Measurements from ENCODE around the gene STAT6. TPM values are rescaled to one million over a fixed set of nuclear protein-coding genes. Genes with fewer than 3 reads are reported as not detected.
A peak's percentile ranks its signal among the peaks of the same experiment; 100 is the strongest.

Gene STAT6
- total RNA-seq, 2 donors from 2014 or later = 182 to 214 TPM

DNA sequence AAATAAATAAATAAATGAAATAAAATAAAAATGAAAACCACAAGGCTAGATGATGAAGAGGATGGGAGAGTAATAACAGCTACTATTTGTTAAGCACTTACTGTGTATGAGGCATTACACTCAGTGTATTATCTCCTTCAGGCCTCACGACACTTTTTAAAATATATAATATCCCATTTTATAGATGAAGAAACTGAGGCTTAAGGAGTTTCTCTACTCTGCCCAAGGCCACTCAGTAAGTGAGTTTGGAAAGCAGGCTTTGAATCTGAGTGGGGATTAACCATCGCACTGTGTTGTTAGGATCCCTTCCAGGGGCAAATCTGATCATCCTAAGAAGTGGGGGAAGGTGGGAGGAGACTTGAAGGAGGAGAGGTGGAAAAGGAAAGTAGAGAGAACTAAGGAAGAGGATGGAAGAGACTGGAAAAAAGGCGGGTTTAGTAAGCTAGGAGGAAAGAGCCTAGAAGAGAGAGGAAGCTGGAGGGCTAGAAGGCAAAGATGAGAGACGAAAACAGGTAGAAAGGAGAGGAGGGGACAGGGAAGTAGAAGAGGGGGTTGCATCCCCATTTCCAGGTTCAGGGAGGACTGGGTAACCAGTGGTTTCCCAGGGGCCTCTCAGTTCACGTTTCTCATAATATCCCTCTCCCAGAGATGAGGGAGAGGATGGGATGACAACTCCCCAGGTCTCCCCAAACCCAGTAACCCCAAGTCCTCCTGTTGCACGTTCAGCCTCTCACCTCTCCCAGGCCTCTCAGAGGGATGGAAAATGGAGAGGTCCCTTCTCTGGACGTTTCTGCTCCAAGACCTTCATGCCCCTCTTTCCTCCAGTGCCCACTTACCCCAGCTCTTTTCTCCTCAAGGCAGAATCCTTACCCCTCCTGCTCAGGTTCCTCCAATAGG is 1.7 kb downstream of the STAT6 start:
- ATAC-seq = no peak
- intact Hi-C loops (cut with DNase I, micrococcal nuclease) = loop anchor here (5.0 to 10.0 kb wide), 2 partner anchors 45 to 97 kb away; no protein-coding TSS in a partner anchor
- no peak for DNase-seq

DNA sequence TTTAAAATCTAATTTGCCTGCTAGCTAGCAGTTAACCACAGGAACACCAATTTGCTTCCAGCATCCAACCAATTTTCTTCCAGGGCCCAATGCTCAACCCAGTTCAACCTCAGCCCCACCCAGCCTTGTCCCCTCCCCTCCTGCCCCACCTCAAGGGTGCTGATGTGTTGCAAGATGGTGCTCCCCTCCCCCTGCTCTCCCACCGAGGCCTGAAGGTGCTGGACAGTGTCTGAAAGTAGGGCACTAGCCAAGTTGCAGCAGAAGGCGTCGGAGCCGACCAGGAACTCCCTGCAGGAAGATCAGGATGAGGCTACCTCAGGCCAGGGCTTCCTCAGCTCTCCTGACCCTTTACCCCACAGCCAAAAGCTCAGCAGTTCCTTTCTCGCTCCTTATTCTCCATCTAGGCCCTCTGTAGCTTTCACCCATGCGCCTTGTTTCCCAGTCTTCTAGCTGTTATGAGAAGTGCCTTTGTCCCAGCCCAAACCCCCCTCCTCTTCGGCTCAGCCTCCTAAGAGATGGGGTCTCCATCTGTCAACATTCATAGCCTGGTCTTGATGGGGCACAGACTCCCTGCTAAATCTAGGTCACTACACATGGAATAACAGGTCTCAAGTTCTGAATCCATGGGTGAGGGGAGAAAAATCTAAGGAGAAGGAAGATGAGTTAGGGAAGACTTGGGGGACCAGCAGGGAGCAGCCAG is 3.6 kb downstream of the STAT6 start:
- DNase-seq = no peak
- no peak for ATAC-seq
- intact Hi-C loops (cut with DNase I, micrococcal nuclease) = no loop called here

DNA sequence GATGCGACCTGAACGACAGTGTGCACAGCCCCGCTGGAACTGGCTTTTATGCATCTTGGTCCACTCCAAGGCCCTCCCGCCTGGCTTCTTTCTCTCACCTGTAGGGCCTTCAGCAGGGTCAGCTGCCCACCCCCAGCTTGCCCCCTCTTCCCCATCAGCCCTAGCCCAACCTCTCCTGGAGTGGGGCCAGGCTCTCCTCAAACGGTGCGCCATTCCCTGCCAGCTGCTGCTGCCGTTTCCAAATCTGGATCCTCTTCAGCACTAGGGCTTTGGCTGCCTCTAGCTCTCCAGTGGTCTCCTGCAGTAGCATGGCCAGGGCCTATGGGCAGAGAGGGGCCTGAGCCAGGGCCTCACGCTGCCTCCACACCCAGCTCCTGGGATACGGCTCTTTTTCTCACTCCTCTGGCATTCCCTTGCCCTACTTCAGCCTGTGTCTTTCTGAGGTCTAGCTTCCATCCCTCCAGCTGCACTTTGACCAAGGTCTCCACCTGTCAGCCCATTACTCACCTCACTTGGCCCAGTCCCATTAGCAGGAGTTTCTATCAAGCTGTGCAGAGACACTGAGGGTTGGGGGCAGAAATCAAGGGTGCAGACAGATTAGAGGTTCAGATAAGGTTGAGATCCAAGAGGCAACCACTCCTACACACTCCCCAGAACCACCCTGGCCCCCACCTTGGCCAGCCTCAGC is 5.0 kb downstream of the STAT6 start:
- ATAC-seq (no peak), DNase-seq (no peak)
- intact Hi-C loops (cut with DNase I, micrococcal nuclease) = no loop called here

DNA sequence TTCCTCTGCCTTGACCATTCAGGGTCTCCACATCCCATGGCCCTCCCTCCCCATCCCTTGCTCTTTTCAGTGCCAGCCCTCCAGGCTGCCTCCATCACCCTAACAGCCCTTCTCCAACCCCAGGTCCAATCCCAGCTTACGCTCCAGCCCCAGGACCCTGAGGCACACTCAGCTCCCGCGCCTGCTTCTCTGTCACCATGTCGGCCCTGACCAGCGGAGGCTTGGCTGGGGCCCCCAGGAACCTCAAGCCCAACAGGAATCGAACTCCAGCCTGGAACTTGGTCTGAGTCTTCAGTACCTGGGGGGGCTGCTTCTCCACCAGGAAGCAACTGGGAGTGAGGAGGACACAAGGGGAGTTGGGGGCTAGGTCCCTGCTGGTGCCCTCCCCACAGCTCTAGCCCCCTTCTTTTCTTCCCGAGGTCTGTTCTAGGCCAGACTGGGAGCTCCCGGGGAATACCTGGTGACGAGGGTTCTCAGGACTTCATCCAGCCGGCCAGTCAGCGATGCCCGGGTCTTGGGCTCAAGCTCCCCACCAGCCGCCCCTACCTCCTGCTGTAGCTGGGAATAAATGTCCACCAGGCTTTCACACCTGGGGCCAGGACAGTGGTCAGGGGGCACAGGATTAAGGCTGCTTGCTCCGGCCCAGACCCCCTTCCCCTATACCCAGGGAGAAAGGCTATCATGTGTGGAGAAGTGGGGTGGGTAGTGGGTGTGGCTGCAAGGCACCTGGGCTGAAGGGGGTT is 6.0 kb downstream of the STAT6 start:
- intact Hi-C loops (cut with DNase I, micrococcal nuclease) = no loop called here
- no peak for DNase-seq
- no peak for ATAC-seq

DNA sequence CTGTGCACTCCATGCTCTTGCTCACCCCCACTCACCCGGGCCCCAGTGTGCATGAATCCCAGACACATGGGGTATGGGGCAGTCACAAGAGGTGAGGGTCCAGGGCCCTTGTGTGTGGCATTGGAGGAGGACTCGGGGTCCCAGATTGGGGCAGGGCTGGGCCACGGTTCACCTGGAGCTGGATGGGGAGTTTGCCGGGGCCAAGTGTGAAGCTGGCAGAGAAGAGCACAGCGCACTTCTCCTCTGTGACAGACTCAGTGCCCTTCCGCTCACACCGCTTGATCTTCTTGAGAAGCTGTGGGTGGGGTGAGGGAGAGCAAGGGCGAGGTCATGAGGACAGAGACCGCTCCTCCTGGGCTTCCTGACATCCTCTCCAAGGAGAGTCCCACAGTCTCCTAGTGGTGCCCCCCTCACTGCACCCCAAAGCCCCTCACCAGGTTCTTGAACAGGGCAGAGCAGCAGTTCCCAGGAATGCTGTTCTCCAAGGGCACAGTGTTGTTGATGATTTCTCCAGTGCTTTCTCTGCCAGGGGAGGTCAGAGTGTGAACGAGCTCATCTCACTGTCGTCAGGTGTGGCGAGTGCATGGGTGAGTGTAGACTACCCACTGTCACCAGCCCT is 6.8 kb downstream of the STAT6 start:
- ATAC-seq (no peak), DNase-seq (no peak)
- intact Hi-C loops (cut with DNase I, micrococcal nuclease) = no loop called here

DNA sequence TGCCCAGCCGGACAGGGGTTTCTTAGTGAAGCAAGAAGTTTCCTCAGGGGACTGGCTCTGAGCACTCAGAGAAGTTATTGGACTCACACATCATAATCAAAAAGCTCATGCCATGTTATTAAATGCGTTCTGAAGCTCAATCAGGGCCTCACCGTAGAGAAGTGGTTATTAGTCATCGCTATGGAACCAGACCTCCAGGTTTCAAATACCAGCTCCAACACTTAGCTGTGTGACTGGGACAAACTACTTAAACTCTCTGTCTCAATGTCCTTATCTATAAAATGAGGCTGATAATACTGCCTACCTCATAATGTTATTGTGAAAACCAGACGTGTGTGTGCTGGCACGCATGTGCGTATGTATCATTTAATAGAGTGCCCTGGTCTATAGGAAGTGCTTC is 7.3 kb downstream of the STAT6 start:
- no peak for ATAC-seq
- DNase-seq = no peak
- intact Hi-C loops (cut with DNase I, micrococcal nuclease) = no loop called here

DNA sequence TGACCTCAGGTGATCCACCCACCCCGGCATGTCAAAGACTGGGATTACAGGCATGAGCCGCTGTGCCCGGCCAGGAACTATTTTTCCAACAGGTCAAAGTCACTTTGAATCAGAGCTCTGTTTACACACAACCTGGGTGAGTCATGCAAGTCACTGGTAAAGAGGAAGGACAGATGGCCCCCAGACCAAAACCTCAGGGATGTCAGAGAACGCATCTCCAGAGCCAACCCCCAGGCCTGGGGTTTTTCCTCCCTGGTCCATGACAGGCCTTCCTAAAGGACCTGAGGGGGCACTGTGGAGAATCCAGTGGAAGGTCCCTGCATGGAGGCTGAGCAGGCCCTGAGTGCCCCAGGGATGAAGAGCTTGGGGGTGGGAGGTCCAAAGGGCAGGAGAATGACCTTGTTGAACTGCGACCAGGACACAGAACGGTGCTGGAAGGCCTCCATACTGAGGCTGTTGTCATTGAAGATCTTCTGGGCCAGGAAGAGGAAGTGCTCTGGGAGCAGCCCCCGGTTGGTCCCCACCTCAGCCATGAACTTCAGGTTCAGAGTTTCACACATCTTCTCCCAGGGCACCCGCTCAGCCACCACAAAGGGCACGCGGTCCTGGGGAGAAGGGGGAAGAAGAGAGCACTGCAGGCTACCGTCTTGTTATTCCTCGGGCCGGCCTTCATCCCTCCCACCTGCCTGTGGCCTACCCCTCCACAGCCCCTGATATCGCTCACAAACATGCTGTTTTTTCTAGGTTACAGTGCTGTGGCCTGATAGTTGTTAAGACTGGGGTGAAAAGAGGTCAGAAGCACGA is 9.1 kb downstream of the STAT6 start:
- intact Hi-C loops (cut with DNase I, micrococcal nuclease) = no loop called here
- ATAC-seq (peak; percentile 81), DNase-seq (peak in 1 of 2 donors; percentile 47)

DNA sequence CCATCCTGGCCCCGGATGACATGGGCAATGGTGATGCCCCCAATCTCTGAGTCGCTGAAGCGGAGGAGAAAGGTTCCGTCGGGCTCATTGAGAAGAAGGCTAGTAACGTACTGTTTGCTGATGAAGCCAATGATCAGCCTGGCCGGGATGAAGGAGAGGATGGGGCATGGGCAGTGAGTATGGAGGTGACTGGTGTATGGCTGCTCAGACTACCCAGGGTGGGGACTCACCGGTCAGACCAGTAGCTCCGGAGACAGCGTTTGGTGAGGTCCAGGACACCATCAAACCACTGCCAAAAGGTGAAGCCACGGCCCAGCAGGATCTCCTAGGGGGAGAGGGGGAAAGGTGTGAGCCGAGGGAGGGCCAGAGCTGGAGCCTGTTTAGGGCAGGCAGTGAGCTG is 11.4 kb downstream of the STAT6 start:
- ATAC-seq = no peak

DNA sequence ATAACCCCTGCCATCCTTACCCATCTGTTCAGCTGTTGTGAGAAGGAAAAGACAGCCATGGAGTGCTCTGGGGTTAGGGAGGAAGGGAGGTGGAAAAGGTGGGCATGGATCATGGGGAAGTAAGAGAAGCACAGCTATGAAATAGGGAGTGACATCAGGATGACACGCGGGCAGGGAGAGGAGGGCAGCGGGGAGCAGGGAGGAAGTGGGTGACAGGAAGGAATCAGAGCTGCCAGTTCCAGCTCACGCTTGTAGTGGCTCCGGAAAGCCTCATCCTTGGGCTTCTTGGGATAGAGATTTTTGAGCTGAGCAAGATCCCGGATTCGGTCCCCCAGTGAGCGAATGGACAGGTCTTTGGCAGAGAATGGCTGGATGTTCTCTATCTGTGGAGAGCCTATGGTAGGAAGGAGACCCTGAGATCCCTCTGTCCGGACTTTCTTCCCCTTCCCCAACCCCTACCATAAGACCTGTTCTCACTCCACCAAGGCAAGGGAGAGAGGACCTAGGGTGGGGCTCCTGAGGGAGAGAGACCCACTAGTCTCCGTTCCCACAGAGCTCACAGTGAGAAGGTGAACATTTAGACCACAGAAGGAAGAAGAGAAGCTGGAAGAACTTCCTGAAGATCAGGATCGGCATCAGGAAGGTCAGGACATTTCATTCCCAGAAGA is 12.0 kb downstream of the STAT6 start:
- DNase-seq (no peak), ATAC-seq (no peak)
- intact Hi-C loops (cut with DNase I, micrococcal nuclease) = no loop called here

More for the DNA sequence above, 11.4 kb downstream of the STAT6 start:
- intact Hi-C loops (cut with DNase I, micrococcal nuclease) = no loop called here
- DNase-seq = no peak

DNA sequence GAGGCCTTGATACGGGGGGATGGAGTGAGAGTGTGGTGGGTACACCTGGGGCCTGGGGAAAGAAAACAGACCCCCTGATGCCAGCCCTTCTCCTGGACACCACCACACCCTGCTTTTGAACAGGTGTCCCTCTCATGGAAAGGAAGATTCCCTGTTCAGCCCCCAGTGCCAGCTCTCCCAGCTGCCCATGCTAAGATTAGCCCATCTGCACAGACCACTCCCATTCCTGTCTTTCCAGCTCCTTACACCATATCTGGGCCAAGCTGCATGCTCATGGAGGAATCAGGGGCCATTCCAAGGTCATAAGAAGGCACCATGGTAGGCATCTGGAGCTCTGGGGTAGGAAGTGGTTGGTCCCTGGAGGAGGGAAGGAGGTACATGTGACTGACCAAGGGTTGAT is 12.6 kb downstream of the STAT6 start:
- intact Hi-C loops (cut with DNase I, micrococcal nuclease) = no loop called here
- ATAC-seq (no peak), DNase-seq (no peak)

DNA sequence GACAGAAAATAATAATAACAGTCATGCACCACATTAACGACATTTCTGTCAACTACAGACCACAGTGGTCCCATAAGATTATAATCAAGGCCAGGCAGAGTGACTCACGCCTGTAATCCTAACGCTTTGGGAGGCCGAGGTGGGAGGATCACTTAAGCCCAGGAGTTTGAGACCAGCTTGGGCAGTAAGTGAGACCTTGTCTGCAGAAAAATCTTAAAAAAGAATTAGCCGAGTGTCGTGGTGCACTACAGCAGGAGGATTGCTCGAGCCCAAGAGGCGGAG is 13.7 kb downstream of the STAT6 start:
- DNase-seq = no peak
- intact Hi-C loops (cut with DNase I, micrococcal nuclease) = no loop called here
- no peak for ATAC-seq

DNA sequence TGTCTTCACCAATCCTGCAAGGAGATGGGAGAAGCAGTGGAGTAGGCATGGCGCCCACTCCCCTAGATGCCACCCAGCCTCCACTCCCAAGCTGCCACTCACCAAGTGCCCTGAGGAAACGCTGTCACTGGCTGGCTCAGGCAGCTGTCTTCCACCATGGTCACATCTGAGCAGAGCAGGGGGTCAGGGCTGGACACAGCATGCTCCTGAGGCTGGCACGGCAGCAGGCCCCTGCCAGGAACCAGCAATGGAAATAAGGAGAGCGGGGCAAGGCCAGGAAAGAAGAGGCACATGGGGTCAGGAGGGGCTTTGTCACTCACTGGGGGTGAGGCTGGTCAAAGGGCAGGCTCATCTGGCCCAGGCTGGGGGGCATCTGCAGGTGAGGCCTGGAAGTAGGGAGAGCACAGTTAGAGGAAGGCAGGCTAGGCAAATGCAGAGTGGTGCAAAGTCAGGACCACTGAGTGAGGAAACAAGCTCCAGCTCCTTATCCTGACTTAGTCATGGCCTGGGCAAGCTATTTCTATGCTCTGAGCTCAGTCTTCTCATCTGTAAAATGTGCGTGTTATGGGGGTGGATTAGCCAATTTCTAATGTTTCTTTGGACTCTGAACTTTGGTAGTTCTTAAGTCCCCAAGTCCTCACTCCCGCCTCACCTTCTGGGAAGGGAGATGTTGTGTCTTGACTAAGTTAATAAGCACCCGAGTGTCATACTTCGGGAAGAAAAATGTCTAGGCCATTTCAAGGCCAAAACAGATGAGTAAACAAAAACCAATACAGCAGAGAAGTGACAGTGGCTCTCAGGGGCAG is 14.2 kb downstream of the STAT6 start:
- intact Hi-C loops (cut with DNase I, micrococcal nuclease) = no loop called here
- no peak for DNase-seq
- no peak for ATAC-seq

DNA sequence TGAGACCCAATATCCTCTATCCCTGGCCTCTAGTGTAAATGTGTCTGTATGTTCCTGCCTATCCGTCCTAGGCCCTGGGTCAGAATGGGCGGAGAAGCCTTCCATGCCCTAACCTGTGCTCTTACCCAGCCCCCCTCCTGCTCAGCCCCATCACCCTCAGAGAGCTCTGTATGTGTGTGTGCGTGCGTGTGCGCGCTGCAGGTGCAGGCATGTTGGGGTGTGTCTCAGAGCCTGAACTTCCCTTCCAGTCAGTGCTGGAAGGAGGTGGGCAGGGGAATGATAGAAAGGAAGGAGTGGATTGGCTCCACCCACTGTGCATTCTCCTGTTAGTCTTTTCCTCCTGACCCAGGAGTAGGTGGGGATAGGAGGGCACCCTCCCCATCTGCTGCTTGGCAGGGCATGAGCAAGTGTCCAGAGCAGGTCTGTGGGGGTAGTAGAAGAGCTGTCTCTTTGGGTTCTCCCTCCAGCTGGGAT is 15.0 kb downstream of the STAT6 start:
- ATAC-seq = peak; percentile 50
- DNase-seq = no peak
- intact Hi-C loops (cut with DNase I, micrococcal nuclease) = no loop called here

DNA sequence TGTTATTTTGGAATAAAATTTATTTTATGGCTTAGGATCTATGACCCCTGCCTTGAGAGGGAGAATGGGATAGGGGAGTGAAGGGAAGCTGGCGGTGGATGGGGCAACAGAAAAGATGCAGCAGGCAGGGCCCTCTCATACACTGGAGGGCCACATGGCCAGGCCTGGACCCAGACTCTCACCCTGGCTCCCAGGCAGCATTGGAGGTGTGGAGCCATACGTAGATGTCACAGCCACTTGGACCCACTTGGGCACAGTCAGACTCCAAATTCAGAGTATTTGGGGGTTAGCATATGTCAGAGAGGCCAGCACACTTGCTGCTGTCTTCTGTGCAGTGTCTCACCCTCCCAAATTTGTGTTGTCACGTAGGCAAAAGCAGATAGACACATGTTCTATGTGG is 15.7 kb downstream of the STAT6 start:
- no peak for DNase-seq
- ATAC-seq = no peak
- intact Hi-C loops (cut with DNase I, micrococcal nuclease) = no loop called here

DNA sequence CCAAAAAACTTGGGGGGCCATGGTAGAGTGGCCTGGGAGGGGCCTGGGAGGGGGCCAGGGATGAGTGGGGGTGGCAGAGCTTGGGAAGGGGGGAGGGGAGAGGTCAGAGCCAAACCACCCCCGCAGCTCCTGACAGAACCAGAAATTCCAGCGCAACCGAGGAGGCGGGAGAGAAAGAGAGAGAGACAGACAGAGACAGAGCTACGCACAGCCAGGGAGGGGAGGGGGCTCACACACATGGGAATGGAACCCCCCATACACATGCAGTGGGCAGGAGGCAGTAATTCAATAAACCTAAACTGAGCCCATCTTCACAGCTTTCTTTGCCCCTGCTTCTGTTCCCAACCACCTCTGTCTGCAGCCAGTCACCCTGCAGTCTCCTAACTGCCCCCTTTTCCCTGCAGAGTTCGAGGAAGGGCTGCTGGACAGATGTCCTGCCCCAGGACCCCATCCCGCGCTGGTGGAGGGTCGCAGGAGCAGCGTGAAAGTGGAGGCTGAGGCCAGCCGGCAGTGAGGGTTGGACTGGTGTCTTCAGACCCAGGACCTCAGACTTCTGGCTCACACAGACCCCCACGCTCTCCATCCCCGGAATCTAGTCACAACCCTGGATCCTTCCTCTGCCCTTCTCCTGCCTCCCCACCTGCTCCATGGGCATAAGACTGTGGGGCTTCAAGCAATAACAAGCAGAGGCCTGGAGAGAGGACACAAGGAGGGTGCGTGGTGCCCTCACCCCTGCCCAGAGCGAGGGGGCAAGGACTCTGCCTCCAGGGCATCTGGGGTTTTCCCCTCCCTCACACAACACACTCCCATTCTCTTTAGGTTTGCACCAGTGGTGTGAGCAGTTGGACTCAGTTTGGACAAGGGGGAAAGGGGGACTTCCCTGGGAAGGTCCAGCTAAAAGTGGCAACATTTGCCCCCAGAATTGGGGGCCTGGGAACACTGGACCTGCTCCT is 16.7 kb downstream of the STAT6 start:
- DNase-seq (no peak), ATAC-seq (no peak)
- intact Hi-C loops (cut with DNase I, micrococcal nuclease) = no loop called here

All from left colon (tissue), 2 donors.